Astrocyte (in vitro differentiated cells and primary cell): Measurements from ENCODE around the gene POLG.

Experiments
- EZH2 ChIP-seq: IDR thresholded peaks from 2 replicates; pipeline ENCODE4 v1.6.1; 2012; ENCODE audit warnings: mild to moderate bottlenecking, low read length, inconsistent platforms; ENCODE audit not compliant: insufficient read depth
- TF ChIP-seq, protein P1 (sequence below): IDR thresholded peaks from 2 replicates; pipeline ENCODE4 v1.5.1; 2011; ENCODE audit warnings: low read depth, mild to moderate bottlenecking, inconsistent platforms, low read length, moderate library complexity; ENCODE audit not compliant: insufficient read depth

GRCh38 chr15:89352476-89352875 lies 17.9 kb upstream of the POLG start:
- TF ChIP-seq, protein P1, sequence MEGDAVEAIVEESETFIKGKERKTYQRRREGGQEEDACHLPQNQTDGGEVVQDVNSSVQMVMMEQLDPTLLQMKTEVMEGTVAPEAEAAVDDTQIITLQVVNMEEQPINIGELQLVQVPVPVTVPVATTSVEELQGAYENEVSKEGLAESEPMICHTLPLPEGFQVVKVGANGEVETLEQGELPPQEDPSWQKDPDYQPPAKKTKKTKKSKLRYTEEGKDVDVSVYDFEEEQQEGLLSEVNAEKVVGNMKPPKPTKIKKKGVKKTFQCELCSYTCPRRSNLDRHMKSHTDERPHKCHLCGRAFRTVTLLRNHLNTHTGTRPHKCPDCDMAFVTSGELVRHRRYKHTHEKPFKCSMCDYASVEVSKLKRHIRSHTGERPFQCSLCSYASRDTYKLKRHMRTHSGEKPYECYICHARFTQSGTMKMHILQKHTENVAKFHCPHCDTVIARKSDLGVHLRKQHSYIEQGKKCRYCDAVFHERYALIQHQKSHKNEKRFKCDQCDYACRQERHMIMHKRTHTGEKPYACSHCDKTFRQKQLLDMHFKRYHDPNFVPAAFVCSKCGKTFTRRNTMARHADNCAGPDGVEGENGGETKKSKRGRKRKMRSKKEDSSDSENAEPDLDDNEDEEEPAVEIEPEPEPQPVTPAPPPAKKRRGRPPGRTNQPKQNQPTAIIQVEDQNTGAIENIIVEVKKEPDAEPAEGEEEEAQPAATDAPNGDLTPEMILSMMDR, result no peak
- TF ChIP-seq EZH2, result no peak
